Measurements from ENCODE around the gene GRIN3A. TPM values are rescaled to one million over a fixed set of nuclear protein-coding genes. Genes with fewer than 3 reads are reported as not detected.
"Not testable (repeated sequence)": the region's sequence is repeated elsewhere in the genome, so short reads cannot be mapped to it uniquely, and the experiment has no call there.

Gene GRIN3A
- total and polyA plus RNA-seq, 2 donors: 0.09 to 0.79 TPM

DNA sequence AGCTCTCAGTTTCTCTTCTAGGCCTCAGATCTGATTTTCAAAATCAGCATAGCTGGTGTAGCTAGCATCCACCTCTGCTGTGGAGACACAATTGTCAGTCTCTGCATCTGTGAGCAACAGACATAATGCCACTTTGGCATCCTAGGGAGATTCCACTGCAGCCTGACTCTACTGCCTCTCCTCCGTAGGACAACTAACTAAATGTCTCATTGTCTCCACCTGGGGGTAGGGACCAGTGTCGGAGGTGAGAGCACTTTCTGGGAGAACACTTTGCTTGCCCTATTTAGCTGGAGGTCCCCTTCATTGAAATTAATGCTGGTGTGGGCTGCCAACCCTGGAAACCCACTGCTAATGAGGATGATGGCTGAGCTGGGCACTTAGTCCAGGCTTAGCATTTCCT lies 145.1 kb downstream of the GRIN3A start:
- WGBS: 74% methylated on average over 2 of the region's 2 CpGs
- Histone ChIP-seq H3K27ac (ENCODE audit: low read depth) (no peak overlapping the region), H3K4me1 (ENCODE audit: insufficient read depth) (no peaks in the 10 kb centered on the region), H3K36me3 (ENCODE audit: insufficient read depth) (no peaks in the 10 kb centered on the region), H3K4me3 (ENCODE audit: low read depth, low read length) (no peak overlapping the region)
- no peak for DNase-seq (ENCODE audit: extremely low spot score)

DNA sequence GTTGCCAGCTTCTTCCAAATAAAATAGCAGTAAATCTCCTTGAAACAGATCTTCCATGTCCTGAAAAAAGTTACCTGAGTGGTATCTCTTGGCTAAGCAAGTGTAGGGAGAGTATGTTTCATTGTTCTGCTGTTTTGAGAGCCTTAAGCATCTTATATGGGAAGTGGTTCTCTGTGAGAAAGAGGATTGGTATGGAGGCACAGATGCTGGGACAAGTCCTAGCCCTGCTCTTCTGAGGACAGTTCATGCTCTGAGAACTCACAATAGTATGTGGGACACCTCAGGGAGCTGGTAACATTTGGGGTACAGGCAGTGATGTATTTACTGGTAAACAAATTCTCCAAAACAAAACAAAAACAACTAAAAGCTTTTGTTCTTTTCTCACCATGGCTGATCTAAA lies 145.7 kb downstream of the GRIN3A start:
- no peak for DNase-seq (ENCODE audit: extremely low spot score)
- H3K27ac ChIP-seq (ENCODE audit: low read depth): no peak overlapping the region

GRCh38 chr9:101591787-101592446 lies 146.5 kb downstream of the GRIN3A start:
- no peaks in the 10 kb centered on the region for H3K36me3 ChIP-seq (ENCODE audit: insufficient read depth)
- no peak overlapping the region for H3K4me3 ChIP-seq (ENCODE audit: low read depth, low read length)
- H3K4me1 ChIP-seq (ENCODE audit: insufficient read depth): no peaks in the 10 kb centered on the region
- H3K27ac ChIP-seq (ENCODE audit: low read depth): no peak overlapping the region
- DNase-seq (ENCODE audit: extremely low spot score): no peak

More for the DNA sequence above, 145.7 kb downstream of the GRIN3A start:
- H3K36me3 ChIP-seq (ENCODE audit: insufficient read depth): no peaks in the 10 kb centered on the region
- no peaks in the 10 kb centered on the region for H3K4me1 ChIP-seq (ENCODE audit: insufficient read depth)
- no peak overlapping the region for H3K4me3 ChIP-seq (ENCODE audit: low read depth, low read length)

DNA sequence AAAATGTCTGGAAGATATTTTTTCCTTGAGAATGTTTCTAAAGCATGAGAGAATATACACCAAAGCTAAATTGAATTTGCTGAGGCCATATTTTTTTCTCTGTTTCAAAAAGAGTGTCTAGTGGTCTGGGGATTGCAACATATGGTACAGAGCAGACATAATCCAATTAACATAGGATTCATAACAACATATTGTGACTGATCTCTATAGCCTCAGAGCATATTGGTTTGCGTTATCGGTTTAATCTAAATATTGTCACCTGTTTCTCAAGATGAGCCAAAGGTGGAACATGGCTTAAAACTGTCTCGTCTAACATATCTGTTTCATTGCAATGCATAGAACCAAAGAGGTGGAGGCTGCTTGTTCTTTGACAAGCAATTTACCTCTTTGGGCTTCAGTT lies 147.5 kb downstream of the GRIN3A start:
- Histone ChIP-seq H3K4me1 (ENCODE audit: insufficient read depth) (no peaks in the 10 kb centered on the region), H3K36me3 (ENCODE audit: insufficient read depth) (no peaks in the 10 kb centered on the region), H3K4me3 (ENCODE audit: low read depth, low read length) (no peak overlapping the region), H3K27ac (ENCODE audit: low read depth) (no peak overlapping the region)
- 90% methylated on average over 3 of the region's 3 CpGs for WGBS
- no peak for DNase-seq (ENCODE audit: extremely low spot score)

DNA sequence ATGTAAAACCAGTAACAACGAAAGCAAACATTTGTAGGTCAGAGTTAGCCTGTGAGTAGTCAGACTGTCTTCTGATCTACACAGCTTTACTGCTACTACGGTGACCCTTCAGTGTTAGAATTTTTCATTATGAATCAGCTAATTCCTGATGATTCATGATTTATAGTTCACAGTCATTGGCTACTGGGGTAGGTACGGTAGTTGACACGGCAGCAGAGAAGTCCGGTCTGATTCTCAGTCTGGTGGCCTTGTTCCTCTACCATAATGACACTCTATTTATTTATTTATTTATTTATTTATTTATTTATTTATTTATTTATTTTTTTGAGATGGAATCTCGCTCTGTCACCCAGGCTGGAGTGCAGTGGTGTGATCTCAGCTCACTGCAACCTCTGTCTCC lies 148.4 kb downstream of the GRIN3A start:
- not testable (repeated sequence) for H3K4me3 ChIP-seq (ENCODE audit: low read depth, low read length); DNase-seq (ENCODE audit: extremely low spot score); H3K4me1 ChIP-seq (ENCODE audit: insufficient read depth); H3K36me3 ChIP-seq (ENCODE audit: insufficient read depth); H3K27ac ChIP-seq (ENCODE audit: low read depth)
- 87% methylated on average over 6 of the region's 6 CpGs for WGBS

- no peak overlapping the region for H3K27ac ChIP-seq (ENCODE audit: low read depth)
- WGBS: 82% methylated on average over 4 of the region's 4 CpGs
- no peak for DNase-seq (ENCODE audit: extremely low spot score)
- H3K4me3 ChIP-seq (ENCODE audit: low read depth, low read length): no peak overlapping the region
- no peaks in the 10 kb centered on the region for H3K4me1 ChIP-seq (ENCODE audit: insufficient read depth)
- H3K36me3 ChIP-seq (ENCODE audit: insufficient read depth): no peaks in the 10 kb centered on the region
These were observed 151.0 kb downstream of the GRIN3A start for GRCh38 chr9:101587332-101588043.

GRCh38 chr9:101586651-101587050 lies 151.8 kb downstream of the GRIN3A start:
- H3K27ac ChIP-seq (ENCODE audit: low read depth): no peak overlapping the region
- whole genome bisulfite sequencing: 93% methylated on average over 5 of the region's 5 CpGs
- DNase-seq (ENCODE audit: extremely low spot score): no peak
- no peaks in the 10 kb centered on the region for H3K4me1 ChIP-seq (ENCODE audit: insufficient read depth)
- H3K36me3 ChIP-seq (ENCODE audit: insufficient read depth): no peaks in the 10 kb centered on the region
- no peak overlapping the region for H3K4me3 ChIP-seq (ENCODE audit: low read depth, low read length)

DNA sequence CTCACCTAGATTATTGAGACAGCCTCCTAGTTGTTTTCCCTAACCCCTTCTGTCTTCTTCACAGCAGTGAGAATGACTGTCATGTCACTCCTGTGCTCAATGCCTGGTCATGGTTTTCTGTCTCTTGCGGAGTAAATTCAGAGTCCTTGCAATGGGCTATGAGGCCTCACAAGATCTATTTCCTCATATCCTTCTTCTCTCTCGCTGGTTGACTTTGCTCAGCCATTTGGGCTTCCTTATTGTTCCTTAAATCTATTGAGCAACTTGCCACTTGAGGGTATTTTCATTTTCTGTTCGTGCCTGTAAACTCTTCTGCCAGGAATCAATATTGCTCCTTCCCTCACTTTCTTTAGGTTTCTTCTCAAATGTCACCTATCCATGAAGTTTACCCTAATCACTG lies 152.7 kb downstream of the GRIN3A start:
- WGBS: 72% methylated on average over 3 of the region's 3 CpGs
- H3K4me1 ChIP-seq (ENCODE audit: insufficient read depth): no peaks in the 10 kb centered on the region
- no peak overlapping the region for H3K27ac ChIP-seq (ENCODE audit: low read depth)
- no peak for DNase-seq (ENCODE audit: extremely low spot score)
- H3K4me3 ChIP-seq (ENCODE audit: low read depth, low read length): no peak overlapping the region
- no peaks in the 10 kb centered on the region for H3K36me3 ChIP-seq (ENCODE audit: insufficient read depth)

- WGBS: 21% methylated on average over 1 of the region's 1 CpG
- peak; percentile 5 for DNase-seq (ENCODE audit: extremely low spot score)
- H3K4me1 ChIP-seq (ENCODE audit: insufficient read depth): no peaks in the 10 kb centered on the region
- no peaks in the 10 kb centered on the region for H3K36me3 ChIP-seq (ENCODE audit: insufficient read depth)
- no peak overlapping the region for H3K4me3 ChIP-seq (ENCODE audit: low read depth, low read length)
- no peak overlapping the region for H3K27ac ChIP-seq (ENCODE audit: low read depth)
These were observed 155.9 kb downstream of the GRIN3A start for GRCh38 chr9:101582553-101582952.

DNA sequence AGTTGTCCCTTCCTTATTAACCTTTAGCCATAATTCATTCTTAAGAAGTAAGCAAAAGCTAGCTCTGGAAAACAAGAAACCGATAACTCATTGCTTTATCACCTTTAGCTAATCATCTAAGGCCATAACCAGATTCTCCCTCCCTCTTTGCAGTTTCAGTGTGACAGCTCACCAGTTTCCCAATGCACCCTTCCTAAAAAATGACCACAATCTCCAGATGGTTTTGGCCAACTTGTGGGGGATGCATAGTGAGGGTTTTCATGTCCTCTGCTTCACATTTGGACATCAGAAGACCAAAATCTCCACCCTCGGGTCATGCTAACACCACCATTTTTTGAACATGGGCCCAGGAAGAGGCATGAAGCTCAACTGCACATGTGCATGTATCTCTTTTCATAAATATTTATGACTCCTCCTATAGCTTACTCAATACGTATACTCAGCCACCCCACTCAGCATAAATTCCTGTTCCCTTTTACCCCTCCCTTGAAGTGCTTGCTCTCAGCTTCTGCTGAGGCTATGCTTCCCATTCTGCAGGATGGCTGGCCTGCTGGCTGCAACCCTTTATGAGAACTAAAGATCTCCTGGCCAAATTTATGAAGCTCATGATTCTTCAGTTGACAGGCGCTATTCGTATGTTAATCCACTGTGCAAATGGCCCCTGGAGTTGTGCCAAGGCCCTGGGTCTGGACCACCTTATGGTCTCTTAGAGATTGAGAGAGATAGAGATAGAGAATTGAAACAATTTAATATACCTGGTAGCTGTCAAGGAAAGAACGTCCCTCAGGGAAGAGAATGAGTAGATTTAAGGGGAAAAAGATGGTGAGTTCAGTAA lies 158.5 kb downstream of the GRIN3A start:
- H3K4me1 ChIP-seq (ENCODE audit: insufficient read depth): no peaks in the 10 kb centered on the region
- H3K4me3 ChIP-seq (ENCODE audit: low read depth, low read length): no peak overlapping the region
- 82% methylated on average over 6 of the region's 6 CpGs for WGBS
- H3K27ac ChIP-seq (ENCODE audit: low read depth): no peak overlapping the region
- no peaks in the 10 kb centered on the region for H3K36me3 ChIP-seq (ENCODE audit: insufficient read depth)
- DNase-seq (ENCODE audit: extremely low spot score): no peak

DNA sequence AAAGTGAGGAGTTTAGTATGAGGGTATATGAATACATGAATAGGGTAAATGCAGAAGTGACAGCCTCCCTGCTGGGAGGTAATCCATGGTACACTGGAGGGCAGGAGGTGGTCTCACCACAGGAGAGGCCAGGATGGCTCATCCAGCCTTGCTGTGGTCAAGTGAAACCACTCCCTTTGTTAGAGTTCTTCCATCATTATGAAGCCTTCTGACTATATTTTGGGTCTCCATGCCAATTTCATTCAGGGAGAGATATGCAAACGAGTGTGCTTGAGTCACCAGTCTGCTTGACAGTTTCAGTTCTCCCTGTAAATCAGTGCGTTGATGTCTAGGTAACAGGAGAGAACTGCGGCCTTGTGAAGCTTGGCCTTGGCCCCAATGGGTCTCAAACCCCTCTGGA lies 160.1 kb downstream of the GRIN3A start:
- Histone ChIP-seq H3K36me3 (ENCODE audit: insufficient read depth) (no peaks in the 10 kb centered on the region), H3K27ac (ENCODE audit: low read depth) (no peak overlapping the region), H3K4me3 (ENCODE audit: low read depth, low read length) (no peak overlapping the region), H3K4me1 (ENCODE audit: insufficient read depth) (no peaks in the 10 kb centered on the region)
- DNase-seq (ENCODE audit: extremely low spot score): no peak
- WGBS: 85% methylated on average over 3 of the region's 3 CpGs

DNA sequence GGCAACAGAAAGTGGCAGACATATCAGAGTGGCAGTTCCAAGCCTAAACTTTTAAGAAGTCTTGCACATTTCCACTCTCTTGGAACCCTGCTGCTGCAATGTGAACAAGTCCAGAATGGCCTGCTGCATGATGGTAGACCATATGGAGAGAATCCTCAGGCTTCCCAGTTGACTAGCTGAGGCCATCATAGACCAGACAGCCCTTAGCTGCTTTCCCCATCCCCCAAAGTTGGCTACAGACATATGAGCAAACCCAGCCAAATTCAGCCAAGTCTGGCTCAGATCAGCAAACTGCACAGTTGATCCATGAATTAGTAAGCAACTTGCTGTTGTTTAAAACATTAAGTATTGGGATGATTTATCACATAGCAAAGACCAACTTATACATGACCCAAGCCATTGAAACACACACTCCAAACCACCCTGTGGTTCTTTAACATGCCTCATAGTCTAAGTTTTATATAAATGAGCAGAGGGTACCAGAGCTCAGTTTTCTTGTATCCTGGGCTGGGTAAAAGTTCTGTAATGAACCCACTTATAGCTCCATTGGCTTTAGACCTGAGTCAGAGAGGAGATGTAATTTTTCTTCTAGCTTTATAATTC lies 163.6 kb downstream of the GRIN3A start:
- H3K4me3 ChIP-seq (ENCODE audit: low read depth, low read length): no peak overlapping the region
- no peak overlapping the region for H3K27ac ChIP-seq (ENCODE audit: low read depth)
- H3K36me3 ChIP-seq (ENCODE audit: insufficient read depth): no peaks in the 10 kb centered on the region
- H3K4me1 ChIP-seq (ENCODE audit: insufficient read depth): no peaks in the 10 kb centered on the region
- no peak for DNase-seq (ENCODE audit: extremely low spot score)

DNA sequence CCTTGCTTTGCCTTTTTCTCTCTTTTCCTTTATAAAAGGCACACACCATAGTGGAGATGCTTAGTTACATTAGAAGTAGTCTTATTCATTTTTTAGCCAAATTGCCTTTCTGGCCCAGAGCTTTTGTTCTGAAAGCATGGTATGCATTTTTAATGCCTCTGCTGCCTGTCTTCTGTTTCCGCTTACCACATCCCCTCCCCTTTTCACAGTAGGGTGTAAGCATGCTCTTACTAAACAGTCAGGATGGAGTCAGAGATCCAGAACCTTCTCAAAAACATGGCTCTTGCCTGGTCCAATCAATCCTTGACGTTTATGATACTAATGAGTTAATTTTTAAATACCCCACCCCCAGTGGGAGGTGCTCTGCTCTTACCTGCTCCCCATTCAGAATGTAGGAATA lies 166.1 kb downstream of the GRIN3A start:
- Histone ChIP-seq H3K4me3 (ENCODE audit: low read depth, low read length) (no peak overlapping the region), H3K4me1 (ENCODE audit: insufficient read depth) (no peaks in the 10 kb centered on the region), H3K27ac (ENCODE audit: low read depth) (no peak overlapping the region), H3K36me3 (ENCODE audit: insufficient read depth) (no peaks in the 10 kb centered on the region)
- WGBS: 61% methylated on average over 2 of the region's 2 CpGs
- no peak for DNase-seq (ENCODE audit: extremely low spot score)

GRCh38 chr9:101571114-101571513 lies 167.3 kb downstream of the GRIN3A start:
- H3K4me3 ChIP-seq (ENCODE audit: low read depth, low read length): no peak overlapping the region
- H3K4me1 ChIP-seq (ENCODE audit: insufficient read depth): no peaks in the 10 kb centered on the region
- WGBS: 69% methylated on average over 1 of the region's 1 CpG
- H3K36me3 ChIP-seq (ENCODE audit: insufficient read depth): no peaks in the 10 kb centered on the region
- no peak overlapping the region for H3K27ac ChIP-seq (ENCODE audit: low read depth)
- DNase-seq (ENCODE audit: extremely low spot score): no peak

All from urinary bladder (tissue), 4 donors.